ENCODE measurements around the gene ZNF653.

Gene ZNF653

GRCh38 chr19:11535792-11536595 lies 30.4 kb upstream of the ZNF653 start:
- TF ChIP-seq, protein P1, sequence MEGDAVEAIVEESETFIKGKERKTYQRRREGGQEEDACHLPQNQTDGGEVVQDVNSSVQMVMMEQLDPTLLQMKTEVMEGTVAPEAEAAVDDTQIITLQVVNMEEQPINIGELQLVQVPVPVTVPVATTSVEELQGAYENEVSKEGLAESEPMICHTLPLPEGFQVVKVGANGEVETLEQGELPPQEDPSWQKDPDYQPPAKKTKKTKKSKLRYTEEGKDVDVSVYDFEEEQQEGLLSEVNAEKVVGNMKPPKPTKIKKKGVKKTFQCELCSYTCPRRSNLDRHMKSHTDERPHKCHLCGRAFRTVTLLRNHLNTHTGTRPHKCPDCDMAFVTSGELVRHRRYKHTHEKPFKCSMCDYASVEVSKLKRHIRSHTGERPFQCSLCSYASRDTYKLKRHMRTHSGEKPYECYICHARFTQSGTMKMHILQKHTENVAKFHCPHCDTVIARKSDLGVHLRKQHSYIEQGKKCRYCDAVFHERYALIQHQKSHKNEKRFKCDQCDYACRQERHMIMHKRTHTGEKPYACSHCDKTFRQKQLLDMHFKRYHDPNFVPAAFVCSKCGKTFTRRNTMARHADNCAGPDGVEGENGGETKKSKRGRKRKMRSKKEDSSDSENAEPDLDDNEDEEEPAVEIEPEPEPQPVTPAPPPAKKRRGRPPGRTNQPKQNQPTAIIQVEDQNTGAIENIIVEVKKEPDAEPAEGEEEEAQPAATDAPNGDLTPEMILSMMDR (conservative IDR thresholded peaks at IDR 0.05; ENCODE audit: low read length), result peak; percentile 55
- DNase-seq (ENCODE audit: low read depth), result peak; percentile 81
- peak overlapping the region; percentile 53 for H3K4me3 ChIP-seq (ENCODE audit: low read length)

GRCh38 chr19:11534948-11535347 lies 29.3 kb upstream of the ZNF653 start:
- DNase-seq (ENCODE audit: low read depth), result peak; percentile 11
- TF ChIP-seq, protein P1 (conservative IDR thresholded peaks at IDR 0.05; ENCODE audit: low read length), result no peak
- no peak overlapping the region for H3K4me3 ChIP-seq (ENCODE audit: low read length)

- TF ChIP-seq, protein P1 (conservative IDR thresholded peaks at IDR 0.05; ENCODE audit: low read length), result no peak
- H3K4me3 ChIP-seq (ENCODE audit: low read length), result no peak overlapping the region
- no peak for DNase-seq (ENCODE audit: low read depth)
Observed at GRCh38 chr19:11534538-11534937, 28.9 kb upstream of the ZNF653 start.

GRCh38 chr19:11530432-11530831 lies 24.8 kb upstream of the ZNF653 start:
- TF ChIP-seq, protein P1 (conservative IDR thresholded peaks at IDR 0.05; ENCODE audit: low read length), result peak; percentile 24; the same call in 1 of the 2 replicates
- H3K4me3 ChIP-seq (ENCODE audit: low read length), result no peak overlapping the region
- DNase-seq (ENCODE audit: low read depth), result peak; percentile 59

GRCh38 chr19:11528551-11529341 lies 23.1 kb upstream of the ZNF653 start, which contains the start of gene ECSIT:
ECSIT (minus strand) TSS chr19:11529134; CDS start chr19:11519170, 9,964 bp downstream.
- TF ChIP-seq, protein P1 (conservative IDR thresholded peaks at IDR 0.05; ENCODE audit: low read length), result no peak
- peak within 1 kb of the TSS; percentile 89 for H3K4me3 ChIP-seq (ENCODE audit: low read length)

GRCh38 chr19:11519138-11519537 lies 13.5 kb upstream of the ZNF653 start:
- H3K4me3 ChIP-seq (ENCODE audit: low read length), result no peak overlapping the region
- DNase-seq (ENCODE audit: low read depth), result no peak
- TF ChIP-seq, protein P1 (conservative IDR thresholded peaks at IDR 0.05; ENCODE audit: low read length), result no peak

More at GRCh38 chr19:11528551-11529341, 23.1 kb upstream of the ZNF653 start, which contains the start of gene ECSIT:
- peak; percentile 99 for DNase-seq (ENCODE audit: low read depth)
